ENCODE data around the gene STYXL1.
A peak's percentile ranks its signal among the peaks of the same experiment; 100 is the strongest.

Gene STYXL1

DNA sequence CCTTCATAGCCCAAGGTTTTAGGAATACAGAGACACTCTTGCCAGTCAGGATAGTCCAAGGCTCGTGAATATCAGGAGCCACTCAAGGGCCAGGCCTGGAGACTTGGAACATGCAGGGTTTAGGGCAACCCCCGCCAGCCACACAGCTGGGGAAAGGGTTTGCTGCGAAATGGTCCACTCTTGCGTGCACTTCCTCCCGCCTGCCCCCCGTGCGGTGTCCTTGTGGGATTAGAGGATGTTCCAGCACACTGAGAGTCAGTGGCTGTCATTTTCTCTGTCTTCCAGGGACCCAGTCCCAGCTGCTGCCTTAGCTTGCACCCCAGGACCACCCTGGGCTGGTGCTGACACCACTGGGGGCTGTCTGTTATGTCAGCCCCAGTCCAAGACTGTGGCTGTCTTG is 94.4 kb downstream of the STYXL1 start:
- no peak for DNase-seq (ENCODE audit: low spot score)
- no peak overlapping the region for H2AFZ ChIP-seq (ENCODE audit: low read length)
- no peak overlapping the region for H3K9ac ChIP-seq (ENCODE audit: low read depth, low read length, poor library complexity)
- no peak overlapping the region for H4K8ac ChIP-seq (ENCODE audit: low read depth, low read length)
- no peak overlapping the region for H2BK120ac ChIP-seq (ENCODE audit: low read depth, low read length)
- peaks cover 17 to 44% of the 10 kb centered on the region in 2 donors for H3K36me3 ChIP-seq (replicated peaks in 1 of 2; ENCODE audit: control insufficient read depth in 2 of 2, insufficient read depth in 2 of 2, low read length in 2 of 2)
- peaks cover 9% of the 10 kb centered on the region for H3K79me1 ChIP-seq (ENCODE audit: low read depth, low read length)
- H3K4ac ChIP-seq (ENCODE audit: low read length) = peak overlapping the region; percentile 41
- peak overlapping the region in 1 of 2 donors; percentile 47 for H3K4me3 ChIP-seq (ENCODE audit: low read length in 2 of 2)
- H2AK5ac ChIP-seq (ENCODE audit: low read depth, low read length) = no peak overlapping the region
- H3K4me2 ChIP-seq (ENCODE audit: insufficient read depth, low read length, poor library complexity, severe bottlenecking) = no peak overlapping the region
- no peaks in the 10 kb centered on the region for H3K27me3 ChIP-seq (ENCODE audit: control insufficient read depth in 3 of 3, insufficient read depth in 3 of 3, low read depth in 1 of 3, low read length in 3 of 3)
- H2BK5ac ChIP-seq (ENCODE audit: low read length) = no peak overlapping the region
- H3K9me3 ChIP-seq (replicated peaks in 1 of 2; ENCODE audit: control insufficient read depth in 2 of 2, insufficient read depth in 1 of 2, low read depth in 1 of 2, low read length in 2 of 2) = peaks cover 0 to 3% of the 10 kb centered on the region in 2 donors
- H2BK12ac ChIP-seq (ENCODE audit: low read length) = no peak overlapping the region
- no peak overlapping the region for H3K27ac ChIP-seq (replicated peaks; ENCODE audit: low read length)
- peaks cover 0 to 9% of the 10 kb centered on the region in 2 donors for H3K4me1 ChIP-seq (ENCODE audit: control insufficient read depth in 2 of 2, insufficient read depth in 1 of 2, low read depth in 1 of 2, low read length in 2 of 2)
- H3K18ac ChIP-seq (ENCODE audit: low read length) = no peak overlapping the region
- no CpG with 5 or more reads among the region's 7 CpGs for WGBS, 2 donors (ENCODE audit: extremely low coverage in 2 of 2, insufficient read length in 2 of 2, insufficient replicate concordance in 1 of 2)
- H4K91ac ChIP-seq (ENCODE audit: low read depth, low read length, poor library complexity) = no peak overlapping the region
- H3K23ac ChIP-seq (ENCODE audit: low read depth, low read length, poor library complexity) = no peak overlapping the region
- H3K14ac ChIP-seq (ENCODE audit: low read length) = no peak overlapping the region
- H2BK15ac ChIP-seq (ENCODE audit: low read length) = no peak overlapping the region

- no CpG with 5 or more reads among the region's 5 CpGs for WGBS, 2 donors (ENCODE audit: extremely low coverage in 2 of 2, insufficient read length in 2 of 2, insufficient replicate concordance in 1 of 2)
- H3K36me3 ChIP-seq (replicated peaks in 1 of 2; ENCODE audit: control insufficient read depth in 2 of 2, insufficient read depth in 2 of 2, low read length in 2 of 2) = peaks cover 14 to 41% of the 10 kb centered on the region in 2 donors
- no peak for DNase-seq (ENCODE audit: low spot score)
These were observed 96.3 kb downstream of the STYXL1 start for GRCh38 chr7:75951506-75951905.

DNA sequence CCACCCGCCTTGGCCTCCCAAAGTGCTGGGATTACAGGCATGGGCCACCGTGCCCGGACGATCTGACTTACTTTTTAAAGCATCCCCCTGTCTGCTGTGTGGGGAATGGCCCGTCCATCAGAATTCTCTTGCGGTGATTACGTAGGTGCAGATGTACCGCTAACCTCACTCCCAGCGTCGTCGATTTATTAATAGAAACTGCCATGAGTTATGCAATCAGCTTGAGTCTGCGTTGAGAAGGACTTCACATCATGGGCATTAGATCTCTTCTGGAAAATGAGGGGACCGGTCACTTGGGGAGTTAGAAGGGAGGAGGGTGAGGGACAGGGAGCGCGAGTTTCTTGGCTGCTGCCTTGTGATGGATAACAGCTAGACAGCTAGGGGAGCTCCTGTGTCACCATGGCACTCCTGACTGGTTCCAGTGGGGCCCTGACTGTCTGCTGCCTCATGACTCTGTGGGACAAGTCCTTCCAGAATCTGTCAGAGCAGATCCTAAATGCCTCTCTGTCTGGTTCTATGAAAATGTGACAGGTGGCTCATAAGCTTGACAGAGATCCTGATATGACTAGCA is 97.6 kb downstream of the STYXL1 start:
- no peak overlapping the region for H3K4me2 ChIP-seq (ENCODE audit: insufficient read depth, low read length, poor library complexity, severe bottlenecking)
- no peak overlapping the region for H2BK12ac ChIP-seq (ENCODE audit: low read length)
- H3K27me3 ChIP-seq (ENCODE audit: control insufficient read depth in 3 of 3, insufficient read depth in 3 of 3, low read depth in 1 of 3, low read length in 3 of 3) = no peaks in the 10 kb centered on the region
- H2BK15ac ChIP-seq (ENCODE audit: low read length) = no peak overlapping the region
- H3K4me3 ChIP-seq (ENCODE audit: low read length in 2 of 2) = no peak overlapping the region
- H3K4me1 ChIP-seq (ENCODE audit: control insufficient read depth in 2 of 2, insufficient read depth in 1 of 2, low read depth in 1 of 2, low read length in 2 of 2) = no peaks in the 10 kb centered on the region
- H3K9me3 ChIP-seq (replicated peaks in 1 of 2; ENCODE audit: control insufficient read depth in 2 of 2, insufficient read depth in 1 of 2, low read depth in 1 of 2, low read length in 2 of 2) = peaks cover 0 to 3% of the 10 kb centered on the region in 2 donors
- H3K14ac ChIP-seq (ENCODE audit: low read length) = no peak overlapping the region
- no CpG with 5 or more reads among the region's 15 CpGs for WGBS, 2 donors (ENCODE audit: extremely low coverage in 2 of 2, insufficient read length in 2 of 2, insufficient replicate concordance in 1 of 2)
- H4K91ac ChIP-seq (ENCODE audit: low read depth, low read length, poor library complexity) = no peak overlapping the region
- H3K23ac ChIP-seq (ENCODE audit: low read depth, low read length, poor library complexity) = no peak overlapping the region
- no peak overlapping the region for H3K9ac ChIP-seq (ENCODE audit: low read depth, low read length, poor library complexity)
- H3K36me3 ChIP-seq (replicated peaks in 1 of 2; ENCODE audit: control insufficient read depth in 2 of 2, insufficient read depth in 2 of 2, low read length in 2 of 2) = peaks cover 6 to 32% of the 10 kb centered on the region in 2 donors
- H3K27ac ChIP-seq (replicated peaks; ENCODE audit: low read length) = no peak overlapping the region
- DNase-seq (ENCODE audit: low spot score) = no peak
- H3K18ac ChIP-seq (ENCODE audit: low read length) = no peak overlapping the region
- peaks cover 9% of the 10 kb centered on the region for H3K79me1 ChIP-seq (ENCODE audit: low read depth, low read length)
- H2BK120ac ChIP-seq (ENCODE audit: low read depth, low read length) = no peak overlapping the region
- H2AFZ ChIP-seq (ENCODE audit: low read length) = no peak overlapping the region
- H4K8ac ChIP-seq (ENCODE audit: low read depth, low read length) = no peak overlapping the region
- no peak overlapping the region for H2AK5ac ChIP-seq (ENCODE audit: low read depth, low read length)
- H2BK5ac ChIP-seq (ENCODE audit: low read length) = no peak overlapping the region
- no peak overlapping the region for H3K4ac ChIP-seq (ENCODE audit: low read length)

More at GRCh38 chr7:75951506-75951905, 96.3 kb downstream of the STYXL1 start:
- Histone ChIP-seq H3K4me2 (ENCODE audit: insufficient read depth, low read length, poor library complexity, severe bottlenecking) (no peak overlapping the region), H4K91ac (ENCODE audit: low read depth, low read length, poor library complexity) (no peak overlapping the region), H2AFZ (ENCODE audit: low read length) (no peak overlapping the region), H3K9ac (ENCODE audit: low read depth, low read length, poor library complexity) (no peak overlapping the region), H3K18ac (ENCODE audit: low read length) (peak overlapping the region; percentile 3), H3K27me3 (ENCODE audit: control insufficient read depth in 3 of 3, insufficient read depth in 3 of 3, low read depth in 1 of 3, low read length in 3 of 3) (no peaks in the 10 kb centered on the region), H2AK5ac (ENCODE audit: low read depth, low read length) (no peak overlapping the region), H3K79me1 (ENCODE audit: low read depth, low read length) (peaks cover 9% of the 10 kb centered on the region), H3K23ac (ENCODE audit: low read depth, low read length, poor library complexity) (no peak overlapping the region), H3K14ac (ENCODE audit: low read length) (no peak overlapping the region), H2BK12ac (ENCODE audit: low read length) (no peak overlapping the region), H3K4ac (ENCODE audit: low read length) (no peak overlapping the region), H2BK5ac (ENCODE audit: low read length) (no peak overlapping the region), H2BK120ac (ENCODE audit: low read depth, low read length) (no peak overlapping the region), H3K27ac (replicated peaks; ENCODE audit: low read length) (no peak overlapping the region), H3K4me1 (ENCODE audit: control insufficient read depth in 2 of 2, insufficient read depth in 1 of 2, low read depth in 1 of 2, low read length in 2 of 2) (no peaks in the 10 kb centered on the region), H3K4me3 (ENCODE audit: low read length in 2 of 2) (no peak overlapping the region), H3K9me3 (replicated peaks in 1 of 2; ENCODE audit: control insufficient read depth in 2 of 2, insufficient read depth in 1 of 2, low read depth in 1 of 2, low read length in 2 of 2) (peaks cover 0 to 3% of the 10 kb centered on the region in 2 donors), H2BK15ac (ENCODE audit: low read length) (no peak overlapping the region), H4K8ac (ENCODE audit: low read depth, low read length) (no peak overlapping the region)

GRCh38 chr7:75948179-75948578 is 99.6 kb downstream of the STYXL1 start:
- Histone ChIP-seq H3K27me3 (ENCODE audit: control insufficient read depth in 3 of 3, insufficient read depth in 3 of 3, low read depth in 1 of 3, low read length in 3 of 3) (no peaks in the 10 kb centered on the region), H2BK5ac (ENCODE audit: low read length) (no peak overlapping the region), H3K18ac (ENCODE audit: low read length) (no peak overlapping the region), H3K36me3 (replicated peaks in 1 of 2; ENCODE audit: control insufficient read depth in 2 of 2, insufficient read depth in 2 of 2, low read length in 2 of 2) (peaks cover 0 to 21% of the 10 kb centered on the region in 2 donors), H2BK12ac (ENCODE audit: low read length) (no peak overlapping the region), H3K23ac (ENCODE audit: low read depth, low read length, poor library complexity) (no peak overlapping the region), H3K4me3 (ENCODE audit: low read length in 2 of 2) (no peak overlapping the region), H3K4me2 (ENCODE audit: insufficient read depth, low read length, poor library complexity, severe bottlenecking) (no peak overlapping the region), H2BK15ac (ENCODE audit: low read length) (no peak overlapping the region), H3K4ac (ENCODE audit: low read length) (no peak overlapping the region), H3K9me3 (replicated peaks in 1 of 2; ENCODE audit: control insufficient read depth in 2 of 2, insufficient read depth in 1 of 2, low read depth in 1 of 2, low read length in 2 of 2) (peaks cover 0 to 3% of the 10 kb centered on the region in 2 donors), H4K8ac (ENCODE audit: low read depth, low read length) (no peak overlapping the region), H3K9ac (ENCODE audit: low read depth, low read length, poor library complexity) (no peak overlapping the region), H2AFZ (ENCODE audit: low read length) (no peak overlapping the region), H3K79me1 (ENCODE audit: low read depth, low read length) (peaks cover 4% of the 10 kb centered on the region), H3K27ac (replicated peaks; ENCODE audit: low read length) (no peak overlapping the region), H2AK5ac (ENCODE audit: low read depth, low read length) (no peak overlapping the region), H3K14ac (ENCODE audit: low read length) (no peak overlapping the region), H4K91ac (ENCODE audit: low read depth, low read length, poor library complexity) (no peak overlapping the region), H3K4me1 (ENCODE audit: control insufficient read depth in 2 of 2, insufficient read depth in 1 of 2, low read depth in 1 of 2, low read length in 2 of 2) (no peaks in the 10 kb centered on the region), H2BK120ac (ENCODE audit: low read depth, low read length) (no peak overlapping the region)
- DNase-seq (ENCODE audit: low spot score) = no peak
- no CpG with 5 or more reads among the region's 9 CpGs for WGBS, 2 donors (ENCODE audit: extremely low coverage in 2 of 2, insufficient read length in 2 of 2, insufficient replicate concordance in 1 of 2)
